Uterus (tissue), 4 donors: ENCODE results near the gene MSI2. TPM values are rescaled to one million over a fixed set of nuclear protein-coding genes. Genes with fewer than 3 reads are reported as not detected.

Experiments used
- DNase-seq, 2 donors: peaks; one replicate each; pipeline ENCODE4 v3.0.0-alpha.2; 2019 to 2020
- H3K27ac ChIP-seq, 2 donors: fragments of 200-600 bp; sonication (generic); 1 replicate in 1 of 2; 2 replicates in 1 of 2; pipeline ENCODE4 v1.5.1; 2016 to 2018
- H3K27me3 ChIP-seq, 2 donors: fragments of 200-600 bp; sonication (generic); one replicate each; pipeline ENCODE4 v1.5.1; 2018 to 2019; ENCODE audit warnings: control low read depth in 1 of 2
- H3K36me3 ChIP-seq, 2 donors: fragments of 200-600 bp; sonication (generic); one replicate each; pipeline ENCODE4 v1.5.1; 2019; ENCODE audit warnings: control low read depth in 1 of 2
- H3K4me1 ChIP-seq, 2 donors: fragments of 200-600 bp; sonication (generic); one replicate each; pipeline ENCODE4 v1.5.1; 2018 to 2019; ENCODE audit warnings: control low read depth in 1 of 2
- H3K4me3 ChIP-seq, 2 donors: fragments of 200-600 bp; sonication (generic); 1 replicate in 1 of 2; 2 replicates in 1 of 2; pipeline ENCODE4 v1.5.1; 2018 to 2019; ENCODE audit warnings: mild to moderate bottlenecking in 1 of 2
- H3K9me3 ChIP-seq, 2 donors: fragments of 200-600 bp; sonication (generic); one replicate each; pipeline ENCODE4 v1.5.1; 2019; ENCODE audit warnings: control low read depth in 1 of 2
- POLR2A ChIP-seq, 2 donors: fragments of 450-650 bp; IDR thresholded peaks; one replicate each; pipeline ENCODE4 v1.6.1; 2016; ENCODE audit warnings: antibody characterized with exemption in 2 of 2, mild to moderate bottlenecking in 1 of 2, moderate library complexity in 1 of 2
- intact Hi-C: fragments of 100-400 bp; cut with DNase I; formaldehyde crosslinking; loops from one replicate; pipeline ENCODE4 v1.15.1; 2023; ENCODE audit warnings: low total_unique reads
- total RNA-seq, 4 donors: library from RNA; depleted of rRNA in 3 of 4; stranded (reverse); fragments of >200 nt in 3 of 4; gene quantifications; one replicate each; pipeline versions ENCODE4 v1.1.0 to v1.2.4, GENCODE V29; 2014 to 2023
- TF ChIP-seq, protein P1 (sequence below), 4 experiments: fragments of 200-600 bp in 2 of 4; fragments of 450-650 bp in 2 of 4; sonication (generic) in 2 of 4; IDR thresholded peaks; one replicate each; pipeline ENCODE4 v1.5.1; 2016 to 2019; ENCODE audit warnings: antibody characterized with exemption in 4 of 4, mild to moderate bottlenecking in 2 of 4, moderate library complexity in 1 of 4
- donor health status: DM: yes; HTN: yes; CAD: no.

MSI2 gene
- total RNA-seq, 4 donors from 2014 or later, result 13.2 to 60.8 (median 44.5) TPM

- Histone ChIP-seq H3K9me3 (no peaks in the 10 kb centered on the region), H3K4me1 (no peaks in the 10 kb centered on the region), H3K36me3 (no peaks in the 10 kb centered on the region), H3K27ac (no peak overlapping the region), H3K27me3 (no peaks in the 10 kb centered on the region), H3K4me3 (no peak overlapping the region)
- no peak for DNase-seq
- TF ChIP-seq POLR2A (IDR thresholded peaks at IDR 0.05), result no peak
- TF ChIP-seq, protein P1, sequence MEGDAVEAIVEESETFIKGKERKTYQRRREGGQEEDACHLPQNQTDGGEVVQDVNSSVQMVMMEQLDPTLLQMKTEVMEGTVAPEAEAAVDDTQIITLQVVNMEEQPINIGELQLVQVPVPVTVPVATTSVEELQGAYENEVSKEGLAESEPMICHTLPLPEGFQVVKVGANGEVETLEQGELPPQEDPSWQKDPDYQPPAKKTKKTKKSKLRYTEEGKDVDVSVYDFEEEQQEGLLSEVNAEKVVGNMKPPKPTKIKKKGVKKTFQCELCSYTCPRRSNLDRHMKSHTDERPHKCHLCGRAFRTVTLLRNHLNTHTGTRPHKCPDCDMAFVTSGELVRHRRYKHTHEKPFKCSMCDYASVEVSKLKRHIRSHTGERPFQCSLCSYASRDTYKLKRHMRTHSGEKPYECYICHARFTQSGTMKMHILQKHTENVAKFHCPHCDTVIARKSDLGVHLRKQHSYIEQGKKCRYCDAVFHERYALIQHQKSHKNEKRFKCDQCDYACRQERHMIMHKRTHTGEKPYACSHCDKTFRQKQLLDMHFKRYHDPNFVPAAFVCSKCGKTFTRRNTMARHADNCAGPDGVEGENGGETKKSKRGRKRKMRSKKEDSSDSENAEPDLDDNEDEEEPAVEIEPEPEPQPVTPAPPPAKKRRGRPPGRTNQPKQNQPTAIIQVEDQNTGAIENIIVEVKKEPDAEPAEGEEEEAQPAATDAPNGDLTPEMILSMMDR (IDR thresholded peaks at IDR 0.05), result no peak
- intact Hi-C loops, result no loop called here
Measured at GRCh38 chr17:57557834-57558681, 301.7 kb downstream of the MSI2 start.

DNA sequence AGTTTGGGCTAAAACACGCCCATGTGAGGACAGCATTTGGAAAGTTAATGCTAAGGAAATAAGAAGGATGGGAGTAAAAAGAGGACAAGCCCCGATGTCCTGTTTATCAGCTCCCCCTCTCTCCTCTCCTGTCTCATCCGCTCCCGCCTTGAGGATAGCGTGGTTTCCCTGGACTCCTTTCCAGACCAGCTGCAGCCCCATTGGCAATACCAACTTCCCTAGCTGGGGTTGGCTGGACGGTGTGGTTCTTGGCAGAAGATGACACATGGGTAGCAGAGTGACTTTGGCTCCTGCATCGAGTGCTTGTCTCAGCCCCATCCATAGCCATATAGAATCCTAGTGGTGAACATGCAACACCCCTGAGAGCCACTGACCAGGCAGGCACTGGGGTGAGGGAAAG lies 302.9 kb downstream of the MSI2 start:
- no peak overlapping the region for H3K4me3 ChIP-seq
- no peaks in the 10 kb centered on the region for H3K9me3 ChIP-seq
- no peaks in the 10 kb centered on the region for H3K4me1 ChIP-seq
- H3K27ac ChIP-seq, result no peak overlapping the region
- H3K36me3 ChIP-seq, result no peaks in the 10 kb centered on the region
- no peaks in the 10 kb centered on the region for H3K27me3 ChIP-seq
- intact Hi-C loops, result no loop called here
- TF ChIP-seq POLR2A (IDR thresholded peaks at IDR 0.05), result no peak
- TF ChIP-seq, protein P1 (IDR thresholded peaks at IDR 0.05), result no peak
- DNase-seq, result no peak

DNA sequence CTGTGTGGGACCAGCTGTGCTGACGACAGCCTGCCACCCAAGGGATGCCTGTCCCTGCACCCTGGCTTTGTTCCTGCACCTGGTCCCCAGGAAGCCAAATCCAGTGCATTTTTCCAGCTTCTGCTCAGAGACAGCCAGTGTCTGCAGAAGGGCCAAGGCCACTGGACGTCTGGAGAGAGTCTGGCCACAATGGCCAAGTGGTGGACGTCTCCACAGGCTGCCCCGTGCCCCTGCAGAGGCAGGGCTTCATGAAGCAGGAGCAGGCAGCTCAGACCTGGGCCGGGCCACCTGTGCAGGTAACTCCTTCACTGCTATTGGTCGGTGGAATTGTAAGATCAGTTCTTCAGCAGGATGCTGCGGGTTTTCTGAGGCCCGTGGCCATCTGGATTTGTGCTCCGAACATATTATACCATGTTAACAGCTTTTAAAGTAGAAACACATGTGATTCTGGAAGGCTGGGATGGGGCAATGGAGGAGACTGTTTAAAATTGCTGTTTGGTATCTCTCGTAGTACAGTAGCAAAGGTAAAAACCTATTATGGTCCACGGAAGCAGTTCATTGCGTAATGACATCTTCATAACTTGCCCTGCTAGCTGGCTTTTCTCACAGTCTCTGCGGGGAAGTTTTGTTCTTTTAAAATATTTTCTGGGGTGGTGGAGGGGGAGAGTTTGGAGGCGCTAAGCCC lies 303.5 kb downstream of the MSI2 start:
- H3K27me3 ChIP-seq, result no peaks in the 10 kb centered on the region
- TF ChIP-seq, protein P1 (IDR thresholded peaks at IDR 0.05), result no peak
- no peak for TF ChIP-seq POLR2A (IDR thresholded peaks at IDR 0.05)
- H3K36me3 ChIP-seq, result no peaks in the 10 kb centered on the region
- no peak overlapping the region for H3K27ac ChIP-seq
- no peaks in the 10 kb centered on the region for H3K4me1 ChIP-seq
- H3K4me3 ChIP-seq, result no peak overlapping the region
- intact Hi-C loops, result no loop called here
- H3K9me3 ChIP-seq, result no peaks in the 10 kb centered on the region
- DNase-seq, result no peak

- H3K9me3 ChIP-seq, result no peaks in the 10 kb centered on the region
- H3K4me1 ChIP-seq, result no peaks in the 10 kb centered on the region
- H3K27ac ChIP-seq, result no peak overlapping the region
- intact Hi-C loops, result no loop called here
- DNase-seq, result no peak
- TF ChIP-seq, protein P1 (IDR thresholded peaks at IDR 0.05), result no peak
- TF ChIP-seq POLR2A (IDR thresholded peaks at IDR 0.05), result no peak
- H3K36me3 ChIP-seq, result no peaks in the 10 kb centered on the region
- H3K27me3 ChIP-seq, result no peaks in the 10 kb centered on the region
- no peak overlapping the region for H3K4me3 ChIP-seq
Measured at GRCh38 chr17:57560319-57560705, 304.0 kb downstream of the MSI2 start.
